Measurements from ENCODE around the gene TPGS1. TPM values are rescaled to one million over a fixed set of nuclear protein-coding genes. Genes with fewer than 3 reads are reported as not detected.

Gene TPGS1
- total and polyA plus RNA-seq, 4 donors: 12.2 to 32.7 (median 25.5) TPM

GRCh38 chr19:459724-460511 lies 47.4 kb upstream of the TPGS1 start:
- peak overlapping the region; percentile 38 to 75 for H3K27ac ChIP-seq (ENCODE audit: low read depth in 1 of 2, low read length in 1 of 2)
- H3K27me3 ChIP-seq (ENCODE audit: control insufficient read depth in 3 of 3, insufficient read depth in 3 of 3, low read length in 2 of 3): peaks cover 0 to 12% (median 8%) of the 10 kb centered on the region in 3 donors
- DNase-seq (peak; percentile 50 to 77 (median 57)), ATAC-seq (ENCODE audit: insufficient read depth, low FRiP score) (peak; percentile 61)
- peak overlapping the region; percentile 60 for H3K4me3 ChIP-seq
- 3 to 6% methylated on average over 44 to 66 of the region's 66 CpGs for WGBS, 2 donors
- no peaks in the 10 kb centered on the region for H3K36me3 ChIP-seq (ENCODE audit: control insufficient read depth in 4 of 4, insufficient read depth in 4 of 4, low read length in 4 of 4)
- TF ChIP-seq CTCF (IDR thresholded peaks at IDR 0.05; ENCODE audit: control extremely low read depth, extremely low read depth): no peak
- no peak overlapping the region for H3K9ac ChIP-seq (ENCODE audit: insufficient read depth in 1 of 2, low read length in 2 of 2)
- H3K4me1 ChIP-seq (ENCODE audit: control insufficient read depth in 5 of 5, insufficient read depth in 5 of 5, low read length in 5 of 5): peaks cover 0 to 7% (median 0%) of the 10 kb centered on the region in 5 donors
- peaks cover 0 to 2% (median 0%) of the 10 kb centered on the region in 4 donors for H3K9me3 ChIP-seq (ENCODE audit: control insufficient read depth in 4 of 4, insufficient read depth in 3 of 4, low read length in 3 of 4)

GRCh38 chr19:460877-461720 lies 46.2 kb upstream of the TPGS1 start, which contains the start of gene SHC2:
SHC2 (minus strand) TSS chr19:461033; CDS start chr19:460996, 37 bp downstream.
- DNase-seq: peak; percentile 54 to 62 (median 58)

More at GRCh38 chr19:460877-461720, 46.2 kb upstream of the TPGS1 start, which contains the start of gene SHC2:
- WGBS, 2 donors: 1 to 2% methylated on average over 27 to 85 of the region's 85 CpGs
- Histone ChIP-seq H3K9me3 (ENCODE audit: control insufficient read depth in 4 of 4, insufficient read depth in 3 of 4, low read length in 3 of 4) (peaks cover 0 to 2% (median 0%) of the 10 kb centered on the region in 4 donors), H3K4me1 (ENCODE audit: control insufficient read depth in 5 of 5, insufficient read depth in 5 of 5, low read length in 5 of 5) (peaks cover 0 to 7% (median 0%) of the 10 kb centered on the region in 5 donors), H3K27ac (ENCODE audit: low read depth in 1 of 2, low read length in 1 of 2) (peak within 1 kb of the TSS; percentile 38 to 75), H3K9ac (ENCODE audit: insufficient read depth in 1 of 2, low read length in 2 of 2) (no peak within 1 kb of the TSS), H3K27me3 (ENCODE audit: control insufficient read depth in 3 of 3, insufficient read depth in 3 of 3, low read length in 2 of 3) (peaks cover 0 to 12% (median 8%) of the 10 kb centered on the region in 3 donors), H3K4me3 (peak within 1 kb of the TSS; percentile 60), H3K36me3 (ENCODE audit: control insufficient read depth in 4 of 4, insufficient read depth in 4 of 4, low read length in 4 of 4) (no peaks in the 10 kb centered on the region)
- no peak for TF ChIP-seq CTCF (IDR thresholded peaks at IDR 0.05; ENCODE audit: control extremely low read depth, extremely low read depth)
- ATAC-seq (ENCODE audit: insufficient read depth, low FRiP score): no peak
